SK-N-SH treated with all-trans-retinoic acid at 6 μM for 48 hours (cell line): Measurements from ENCODE around the gene VAV3.

Source experiments
- ATAC-seq: fragments of 200-7000 bp; cut with Tn5 transposase; 3 replicates; pipeline ENCODE4 v1.9.1; 2020; ENCODE audit warnings: mild to moderate bottlenecking, moderate library complexity
- ARNTL ChIP-seq: fragments of 450-650 bp; formaldehyde crosslinking; IDR thresholded peaks from 2 replicates; pipeline ENCODE4 v1.5.0; 2020; ENCODE audit warnings: low read depth, mild to moderate bottlenecking, moderate library complexity, borderline replicate concordance
- BACH2 ChIP-seq: fragments of 250-450 bp; sonication (Bioruptor Pico); IDR thresholded peaks from 2 replicates; pipeline ENCODE4 v1.9.0; 2021; ENCODE audit warnings: mild to moderate bottlenecking, borderline replicate concordance
- CSDC2 ChIP-seq: fragments of 250-450 bp; sonication (Bioruptor Pico); IDR thresholded peaks from 2 replicates; pipeline ENCODE4 v1.5.0; 2020; ENCODE audit warnings: mild to moderate bottlenecking, moderate library complexity
- ESRRG ChIP-seq: fragments of 250-450 bp; sonication (Bioruptor Pico); IDR thresholded peaks from 2 replicates; pipeline ENCODE4 v1.6.1; 2021; ENCODE audit warnings: mild to moderate bottlenecking
- GLIS3 ChIP-seq: fragments of 250-450 bp; sonication (Bioruptor Pico); IDR thresholded peaks from 2 replicates; pipeline ENCODE4 v1.5.0; 2020; ENCODE audit warnings: mild to moderate bottlenecking, moderate library complexity
- ISL1 ChIP-seq: fragments of 250-450 bp; sonication (Bioruptor Pico); IDR thresholded peaks from 2 replicates; pipeline ENCODE4 v2.1.2; 2022; ENCODE audit warnings: mild to moderate bottlenecking, moderate library complexity
- OSR1 ChIP-seq: fragments of 250-450 bp; sonication (Bioruptor Pico); IDR thresholded peaks from 2 replicates; pipeline ENCODE4 v1.8.0; 2022; ENCODE audit warnings: moderate library complexity, mild to moderate bottlenecking, inconsistent platforms
- PPARA ChIP-seq: fragments of 250-450 bp; sonication (Bioruptor Pico); IDR thresholded peaks from 2 replicates; pipeline ENCODE4 v1.5.0; 2020; ENCODE audit warnings: mild to moderate bottlenecking, borderline replicate concordance
- RARB ChIP-seq: fragments of 250-450 bp; sonication (Bioruptor Pico); IDR thresholded peaks from 2 replicates; pipeline ENCODE4 v1.8.0; 2021; ENCODE audit warnings: mild to moderate bottlenecking, moderate library complexity
- SNAI2 ChIP-seq: fragments of 250-450 bp; sonication (Bioruptor Pico); IDR thresholded peaks from 2 replicates; pipeline ENCODE4 v1.5.0; 2020; ENCODE audit warnings: mild to moderate bottlenecking, moderate library complexity
- TCF4 ChIP-seq: fragments of 250-450 bp; sonication (Bioruptor Pico); IDR thresholded peaks from 2 replicates; pipeline ENCODE4 v1.8.0; 2021; ENCODE audit warnings: mild to moderate bottlenecking, moderate library complexity, borderline replicate concordance
- TOX ChIP-seq: fragments of 250-450 bp; sonication (Bioruptor Pico); IDR thresholded peaks from 2 replicates; pipeline ENCODE4 v1.8.0; 2021; ENCODE audit warnings: mild to moderate bottlenecking, moderate library complexity, borderline replicate concordance
- ZC3H10 ChIP-seq: fragments of 250-450 bp; sonication (Bioruptor Pico); IDR thresholded peaks from 2 replicates; pipeline ENCODE4 v1.5.1; 2021; ENCODE audit warnings: mild to moderate bottlenecking, moderate library complexity
- ZFP3 ChIP-seq: fragments of 250-450 bp; sonication (Bioruptor Pico); IDR thresholded peaks from 2 replicates; pipeline ENCODE4 v1.5.0; 2020; ENCODE audit warnings: mild to moderate bottlenecking, moderate library complexity
- ZFP30 ChIP-seq: fragments of 450-650 bp; formaldehyde crosslinking; IDR thresholded peaks from 2 replicates; pipeline ENCODE4 v1.5.0; 2022; ENCODE audit warnings: mild to moderate bottlenecking, moderate library complexity
- ZNF565 ChIP-seq: fragments of 450-650 bp; formaldehyde crosslinking; conservative IDR thresholded peaks from 2 replicates; pipeline ENCODE4 v1.5.0; 2020; ENCODE audit warnings: low read depth, mild to moderate bottlenecking, moderate library complexity
- ZNF70 ChIP-seq: fragments of 450-650 bp; formaldehyde crosslinking; IDR thresholded peaks from 2 replicates; pipeline ENCODE4 v1.5.0; 2020; ENCODE audit warnings: mild to moderate bottlenecking, moderate library complexity
- TF ChIP-seq, protein P1 (sequence below): fragments of 250-450 bp; sonication (Bioruptor Pico); IDR thresholded peaks from 2 replicates; pipeline ENCODE4 v1.8.0; 2021; ENCODE audit warnings: low read depth, mild to moderate bottlenecking, moderate library complexity, borderline replicate concordance
- TF ChIP-seq, protein P2 (sequence below): fragments of 250-450 bp; sonication (Bioruptor Pico); IDR thresholded peaks from 2 replicates; pipeline ENCODE4 v1.5.0; 2020; ENCODE audit warnings: mild to moderate bottlenecking, moderate library complexity
- TF ChIP-seq, protein P3 (sequence below): fragments of 250-450 bp; sonication (Bioruptor Pico); IDR thresholded peaks from 2 replicates; pipeline ENCODE4 v1.5.1; 2020; ENCODE audit warnings: low read depth, mild to moderate bottlenecking, moderate library complexity
- TF ChIP-seq, protein P4 (sequence below): fragments of 250-450 bp; sonication (Bioruptor Pico); IDR thresholded peaks from 2 replicates; pipeline ENCODE4 v1.5.1; 2021; ENCODE audit warnings: mild to moderate bottlenecking, moderate library complexity
- TF ChIP-seq, protein P5 (sequence below): fragments of 250-450 bp; sonication (Bioruptor Pico); IDR thresholded peaks from 2 replicates; pipeline ENCODE4 v1.8.0; 2020; ENCODE audit warnings: mild to moderate bottlenecking, moderate library complexity, borderline replicate concordance

Gene VAV3

DNA sequence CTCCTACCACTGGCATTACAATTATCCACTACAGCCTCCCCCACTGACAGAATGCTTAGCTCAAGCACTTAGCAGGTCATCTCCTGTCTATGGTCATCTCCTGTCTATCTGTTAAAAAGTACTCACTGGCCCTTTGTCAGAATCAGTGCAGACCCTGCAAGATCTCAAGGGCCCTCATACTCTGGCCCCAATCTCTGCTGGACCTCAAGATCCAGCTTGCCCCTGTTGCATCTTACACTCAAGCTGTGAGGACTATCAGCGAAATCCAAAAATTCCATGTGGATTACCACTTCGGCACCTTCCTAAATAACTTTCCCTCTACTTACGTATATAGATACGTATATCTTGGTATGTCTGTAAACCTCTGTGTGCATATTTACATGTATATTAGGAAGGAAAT lies 101.6 kb downstream of the VAV3 start:
- TF ChIP-seq, protein P1, sequence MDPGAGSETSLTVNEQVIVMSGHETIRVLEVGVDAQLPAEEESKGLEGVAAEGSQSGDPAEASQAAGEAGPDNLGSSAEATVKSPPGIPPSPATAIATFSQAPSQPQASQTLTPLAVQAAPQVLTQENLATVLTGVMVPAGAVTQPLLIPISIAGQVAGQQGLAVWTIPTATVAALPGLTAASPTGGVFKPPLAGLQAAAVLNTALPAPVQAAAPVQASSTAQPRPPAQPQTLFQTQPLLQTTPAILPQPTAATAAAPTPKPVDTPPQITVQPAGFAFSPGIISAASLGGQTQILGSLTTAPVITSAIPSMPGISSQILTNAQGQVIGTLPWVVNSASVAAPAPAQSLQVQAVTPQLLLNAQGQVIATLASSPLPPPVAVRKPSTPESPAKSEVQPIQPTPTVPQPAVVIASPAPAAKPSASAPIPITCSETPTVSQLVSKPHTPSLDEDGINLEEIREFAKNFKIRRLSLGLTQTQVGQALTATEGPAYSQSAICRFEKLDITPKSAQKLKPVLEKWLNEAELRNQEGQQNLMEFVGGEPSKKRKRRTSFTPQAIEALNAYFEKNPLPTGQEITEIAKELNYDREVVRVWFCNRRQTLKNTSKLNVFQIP (CRISPR knock-in tag): no peak
- TF ChIP-seq, protein P2, sequence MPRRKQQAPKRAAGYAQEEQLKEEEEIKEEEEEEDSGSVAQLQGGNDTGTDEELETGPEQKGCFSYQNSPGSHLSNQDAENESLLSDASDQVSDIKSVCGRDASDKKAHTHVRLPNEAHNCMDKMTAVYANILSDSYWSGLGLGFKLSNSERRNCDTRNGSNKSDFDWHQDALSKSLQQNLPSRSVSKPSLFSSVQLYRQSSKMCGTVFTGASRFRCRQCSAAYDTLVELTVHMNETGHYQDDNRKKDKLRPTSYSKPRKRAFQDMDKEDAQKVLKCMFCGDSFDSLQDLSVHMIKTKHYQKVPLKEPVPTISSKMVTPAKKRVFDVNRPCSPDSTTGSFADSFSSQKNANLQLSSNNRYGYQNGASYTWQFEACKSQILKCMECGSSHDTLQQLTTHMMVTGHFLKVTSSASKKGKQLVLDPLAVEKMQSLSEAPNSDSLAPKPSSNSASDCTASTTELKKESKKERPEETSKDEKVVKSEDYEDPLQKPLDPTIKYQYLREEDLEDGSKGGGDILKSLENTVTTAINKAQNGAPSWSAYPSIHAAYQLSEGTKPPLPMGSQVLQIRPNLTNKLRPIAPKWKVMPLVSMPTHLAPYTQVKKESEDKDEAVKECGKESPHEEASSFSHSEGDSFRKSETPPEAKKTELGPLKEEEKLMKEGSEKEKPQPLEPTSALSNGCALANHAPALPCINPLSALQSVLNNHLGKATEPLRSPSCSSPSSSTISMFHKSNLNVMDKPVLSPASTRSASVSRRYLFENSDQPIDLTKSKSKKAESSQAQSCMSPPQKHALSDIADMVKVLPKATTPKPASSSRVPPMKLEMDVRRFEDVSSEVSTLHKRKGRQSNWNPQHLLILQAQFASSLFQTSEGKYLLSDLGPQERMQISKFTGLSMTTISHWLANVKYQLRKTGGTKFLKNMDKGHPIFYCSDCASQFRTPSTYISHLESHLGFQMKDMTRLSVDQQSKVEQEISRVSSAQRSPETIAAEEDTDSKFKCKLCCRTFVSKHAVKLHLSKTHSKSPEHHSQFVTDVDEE: no peak
- no peak for TF ChIP-seq CSDC2 (CRISPR knock-in tag)
- no peak for TF ChIP-seq PPARA (CRISPR knock-in tag)
- TF ChIP-seq TOX: no peak
- no peak for TF ChIP-seq ISL1 (CRISPR knock-in tag)
- TF ChIP-seq BACH2 (CRISPR knock-in tag): no peak
- no peak for TF ChIP-seq ZFP3 (CRISPR knock-in tag)
- no peak for TF ChIP-seq RARB (CRISPR knock-in tag)
- no peak for TF ChIP-seq TCF4
- TF ChIP-seq SNAI2 (CRISPR knock-in tag): no peak
- no peak for TF ChIP-seq GLIS3
- no peak for TF ChIP-seq ZNF70
- TF ChIP-seq OSR1 (CRISPR knock-in tag): no peak
- TF ChIP-seq ZC3H10: no peak
- no peak for TF ChIP-seq ZFP30 (CRISPR knock-in tag)
- TF ChIP-seq, protein P3, sequence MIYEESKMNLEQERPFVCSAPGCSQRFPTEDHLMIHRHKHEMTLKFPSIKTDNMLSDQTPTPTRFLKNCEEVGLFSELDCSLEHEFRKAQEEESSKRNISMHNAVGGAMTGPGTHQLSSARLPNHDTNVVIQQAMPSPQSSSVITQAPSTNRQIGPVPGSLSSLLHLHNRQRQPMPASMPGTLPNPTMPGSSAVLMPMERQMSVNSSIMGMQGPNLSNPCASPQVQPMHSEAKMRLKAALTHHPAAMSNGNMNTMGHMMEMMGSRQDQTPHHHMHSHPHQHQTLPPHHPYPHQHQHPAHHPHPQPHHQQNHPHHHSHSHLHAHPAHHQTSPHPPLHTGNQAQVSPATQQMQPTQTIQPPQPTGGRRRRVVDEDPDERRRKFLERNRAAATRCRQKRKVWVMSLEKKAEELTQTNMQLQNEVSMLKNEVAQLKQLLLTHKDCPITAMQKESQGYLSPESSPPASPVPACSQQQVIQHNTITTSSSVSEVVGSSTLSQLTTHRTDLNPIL (CRISPR knock-in tag): no peak
- TF ChIP-seq, protein P4, sequence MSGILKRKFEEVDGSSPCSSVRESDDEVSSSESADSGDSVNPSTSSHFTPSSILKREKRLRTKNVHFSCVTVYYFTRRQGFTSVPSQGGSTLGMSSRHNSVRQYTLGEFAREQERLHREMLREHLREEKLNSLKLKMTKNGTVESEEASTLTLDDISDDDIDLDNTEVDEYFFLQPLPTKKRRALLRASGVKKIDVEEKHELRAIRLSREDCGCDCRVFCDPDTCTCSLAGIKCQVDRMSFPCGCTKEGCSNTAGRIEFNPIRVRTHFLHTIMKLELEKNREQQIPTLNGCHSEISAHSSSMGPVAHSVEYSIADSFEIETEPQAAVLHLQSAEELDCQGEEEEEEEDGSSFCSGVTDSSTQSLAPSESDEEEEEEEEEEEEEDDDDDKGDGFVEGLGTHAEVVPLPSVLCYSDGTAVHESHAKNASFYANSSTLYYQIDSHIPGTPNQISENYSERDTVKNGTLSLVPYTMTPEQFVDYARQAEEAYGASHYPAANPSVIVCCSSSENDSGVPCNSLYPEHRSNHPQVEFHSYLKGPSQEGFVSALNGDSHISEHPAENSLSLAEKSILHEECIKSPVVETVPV (CRISPR knock-in tag): no peak
- no peak for TF ChIP-seq ESRRG (CRISPR knock-in tag)
- no peak for TF ChIP-seq ZNF565 (CRISPR knock-in tag)
- no peak for ATAC-seq

DNA sequence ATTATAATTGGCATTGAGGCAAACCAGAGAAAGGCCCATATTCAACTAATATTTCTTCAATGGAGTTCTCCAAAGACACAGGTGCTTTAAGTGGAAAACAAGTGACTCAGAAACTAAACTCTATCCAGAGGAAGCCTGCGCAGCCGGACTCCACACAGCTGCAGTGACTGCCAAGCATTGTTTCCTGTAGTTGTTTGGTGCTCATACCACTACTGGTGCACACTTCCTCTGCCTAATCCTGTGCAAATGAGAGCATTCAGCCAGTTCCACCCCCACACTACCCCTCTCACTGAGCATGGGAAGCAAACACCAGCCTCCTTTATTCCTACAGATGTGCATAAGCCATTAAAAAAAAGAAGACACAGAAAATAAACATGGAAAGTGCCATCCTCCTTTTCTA lies 102.9 kb downstream of the VAV3 start:
- no peak for ATAC-seq
- TF ChIP-seq ZNF70 (no peak), GLIS3 (no peak), ARNTL (no peak), TCF4 (no peak), ZC3H10 (no peak)
- TF ChIP-seq, protein P4 (CRISPR knock-in tag): no peak

DNA sequence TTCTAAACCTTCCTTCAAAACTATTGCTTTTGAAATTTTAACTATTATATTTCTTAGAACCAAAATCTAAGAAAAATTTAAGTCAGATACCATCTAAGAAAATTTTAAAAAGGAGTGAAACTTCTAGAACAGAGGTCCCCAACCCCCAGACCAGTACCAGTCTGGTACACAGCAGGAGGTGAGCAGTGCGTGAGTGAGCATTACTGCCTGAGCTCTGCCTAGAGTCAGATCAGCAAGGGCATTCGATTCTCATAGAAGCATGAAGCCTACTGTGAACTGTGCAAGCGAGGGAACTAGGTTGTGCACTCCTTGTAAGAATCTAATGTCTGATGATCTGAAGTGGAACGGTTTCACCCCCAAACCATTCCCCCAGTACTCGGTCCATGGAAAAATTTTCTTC lies 106.7 kb downstream of the VAV3 start:
- no peak for ATAC-seq
- TF ChIP-seq CSDC2 (CRISPR knock-in tag) (no peak), ZFP3 (CRISPR knock-in tag) (no peak), OSR1 (CRISPR knock-in tag) (no peak), PPARA (CRISPR knock-in tag) (no peak), ZC3H10 (no peak)
- TF ChIP-seq, protein P5, sequence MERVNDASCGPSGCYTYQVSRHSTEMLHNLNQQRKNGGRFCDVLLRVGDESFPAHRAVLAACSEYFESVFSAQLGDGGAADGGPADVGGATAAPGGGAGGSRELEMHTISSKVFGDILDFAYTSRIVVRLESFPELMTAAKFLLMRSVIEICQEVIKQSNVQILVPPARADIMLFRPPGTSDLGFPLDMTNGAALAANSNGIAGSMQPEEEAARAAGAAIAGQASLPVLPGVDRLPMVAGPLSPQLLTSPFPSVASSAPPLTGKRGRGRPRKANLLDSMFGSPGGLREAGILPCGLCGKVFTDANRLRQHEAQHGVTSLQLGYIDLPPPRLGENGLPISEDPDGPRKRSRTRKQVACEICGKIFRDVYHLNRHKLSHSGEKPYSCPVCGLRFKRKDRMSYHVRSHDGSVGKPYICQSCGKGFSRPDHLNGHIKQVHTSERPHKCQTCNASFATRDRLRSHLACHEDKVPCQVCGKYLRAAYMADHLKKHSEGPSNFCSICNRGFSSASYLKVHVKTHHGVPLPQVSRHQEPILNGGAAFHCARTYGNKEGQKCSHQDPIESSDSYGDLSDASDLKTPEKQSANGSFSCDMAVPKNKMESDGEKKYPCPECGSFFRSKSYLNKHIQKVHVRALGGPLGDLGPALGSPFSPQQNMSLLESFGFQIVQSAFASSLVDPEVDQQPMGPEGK (CRISPR knock-in tag): no peak
